ENCODE results near the gene ZBTB34. TPM values are rescaled to one million over a fixed set of nuclear protein-coding genes. Genes with fewer than 3 reads are reported as not detected.

ZBTB34 gene
- total RNA-seq, 1 experiment from 2014 or later, result 15.8 TPM

DNA sequence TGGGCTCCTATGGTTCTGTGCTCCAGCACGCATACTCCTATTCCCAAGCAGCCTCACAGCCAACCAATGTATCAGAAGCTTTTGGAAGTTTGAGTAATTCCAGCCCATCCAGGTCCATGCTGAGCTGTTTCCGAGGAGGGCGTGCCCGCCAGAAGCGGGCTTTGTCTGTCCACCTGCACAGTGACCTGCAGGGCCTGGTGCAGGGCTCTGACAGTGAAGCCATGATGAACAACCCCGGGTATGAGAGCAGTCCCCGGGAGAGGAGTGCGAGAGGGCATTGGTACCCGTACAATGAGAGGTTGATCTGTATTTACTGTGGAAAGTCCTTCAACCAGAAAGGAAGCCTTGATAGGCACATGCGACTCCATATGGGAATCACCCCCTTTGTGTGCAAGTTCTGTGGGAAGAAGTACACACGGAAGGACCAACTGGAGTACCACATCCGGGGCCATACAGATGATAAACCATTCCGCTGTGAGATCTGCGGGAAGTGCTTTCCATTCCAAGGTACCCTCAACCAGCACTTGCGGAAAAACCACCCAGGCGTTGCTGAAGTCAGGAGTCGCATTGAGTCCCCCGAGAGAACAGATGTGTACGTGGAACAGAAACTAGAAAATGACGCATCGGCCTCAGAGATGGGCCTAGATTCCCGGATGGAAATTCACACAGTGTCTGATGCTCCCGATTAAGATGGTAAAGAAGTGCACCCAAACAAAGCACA is 19.9 kb downstream of the ZBTB34 start:
- TF ChIP-seq, protein P1, sequence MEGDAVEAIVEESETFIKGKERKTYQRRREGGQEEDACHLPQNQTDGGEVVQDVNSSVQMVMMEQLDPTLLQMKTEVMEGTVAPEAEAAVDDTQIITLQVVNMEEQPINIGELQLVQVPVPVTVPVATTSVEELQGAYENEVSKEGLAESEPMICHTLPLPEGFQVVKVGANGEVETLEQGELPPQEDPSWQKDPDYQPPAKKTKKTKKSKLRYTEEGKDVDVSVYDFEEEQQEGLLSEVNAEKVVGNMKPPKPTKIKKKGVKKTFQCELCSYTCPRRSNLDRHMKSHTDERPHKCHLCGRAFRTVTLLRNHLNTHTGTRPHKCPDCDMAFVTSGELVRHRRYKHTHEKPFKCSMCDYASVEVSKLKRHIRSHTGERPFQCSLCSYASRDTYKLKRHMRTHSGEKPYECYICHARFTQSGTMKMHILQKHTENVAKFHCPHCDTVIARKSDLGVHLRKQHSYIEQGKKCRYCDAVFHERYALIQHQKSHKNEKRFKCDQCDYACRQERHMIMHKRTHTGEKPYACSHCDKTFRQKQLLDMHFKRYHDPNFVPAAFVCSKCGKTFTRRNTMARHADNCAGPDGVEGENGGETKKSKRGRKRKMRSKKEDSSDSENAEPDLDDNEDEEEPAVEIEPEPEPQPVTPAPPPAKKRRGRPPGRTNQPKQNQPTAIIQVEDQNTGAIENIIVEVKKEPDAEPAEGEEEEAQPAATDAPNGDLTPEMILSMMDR (conservative IDR thresholded peaks at IDR 0.05), result no peak
- Histone ChIP-seq H3K18ac (ENCODE audit: insufficient read length, low read depth, low read length) (no peak overlapping the region), H3K79me1 (ENCODE audit: insufficient read depth, low read depth, low read length, poor library complexity, severe bottlenecking) (peaks cover 2% of the 10 kb centered on the region), H3K23ac (ENCODE audit: insufficient read length, low read depth, low read length) (no peak overlapping the region), H4K8ac (replicated peaks; ENCODE audit: insufficient read length, low read depth, low read length) (no peak overlapping the region), H3K4me2 (ENCODE audit: insufficient read depth, insufficient read length, low read length) (no peak overlapping the region), H2BK15ac (ENCODE audit: low read depth, low read length) (no peak overlapping the region), H3K14ac (ENCODE audit: insufficient read depth, low read length) (no peak overlapping the region), H2BK12ac (ENCODE audit: insufficient read length, low read depth, low read length) (no peak overlapping the region), H3T11ph (ENCODE audit: low read length) (no peak overlapping the region), H2AK5ac (ENCODE audit: insufficient read length, low read length) (no peak overlapping the region), H3K27ac (ENCODE audit: insufficient read length, low read depth, low read length) (no peak overlapping the region), H3K9ac (ENCODE audit: extremely low read depth, insufficient read length, low read length) (no peak overlapping the region), H3K4ac (ENCODE audit: low read depth, low read length) (no peak overlapping the region), H4K5ac (ENCODE audit: insufficient read length, low read depth, low read length) (no peak overlapping the region), H4K20me1 (ENCODE audit: control insufficient read depth, insufficient read depth, insufficient read length) (no peaks in the 10 kb centered on the region), H3K4me1 (ENCODE audit: insufficient read depth, low read length) (no peaks in the 10 kb centered on the region), H2BK5ac (ENCODE audit: insufficient read length, low read length) (no peak overlapping the region), H3K23me2 (ENCODE audit: insufficient read length, low read depth, low read length, poor library complexity, severe bottlenecking) (no peaks in the 10 kb centered on the region), H3K56ac (ENCODE audit: insufficient read length, low read depth, low read length) (no peak overlapping the region), H2BK120ac (ENCODE audit: low read depth, low read length, poor library complexity, severe bottlenecking) (no peak overlapping the region), H2AFZ (ENCODE audit: low read length) (no peak overlapping the region), H3K27me3 (ENCODE audit: insufficient read depth, low read length) (no peaks in the 10 kb centered on the region), H4K91ac (ENCODE audit: insufficient read length, low read depth, low read length) (no peak overlapping the region), H3K9me3 (ENCODE audit: control insufficient read depth, low read depth, low read length) (no peaks in the 10 kb centered on the region), H3K79me2 (ENCODE audit: insufficient read depth, low read length) (no peaks in the 10 kb centered on the region), H2BK20ac (ENCODE audit: low read depth, low read length, poor library complexity, severe bottlenecking) (no peak overlapping the region)
- peaks cover 8 to 9% of the 10 kb centered on the region in 2 experiments for H3K9me3 Mint-ChIP-seq
- no peak for DNase-seq
- no CpG with 5 or more reads among the region's 23 CpGs for WGBS (ENCODE audit: extremely low coverage, insufficient read length, low lambda C conversion rate)
- peak overlapping the region in 1 of 3 experiments; percentile 26; a peak in 1 of 7 replicates for H3K27ac Mint-ChIP-seq
- H3K27me3 Mint-ChIP-seq (ENCODE audit: low read depth), result no peaks in the 10 kb centered on the region; the same call in 1 of the 2 replicates
- H3K4me3 Mint-ChIP-seq, result no peak overlapping the region
- H3K4me1 Mint-ChIP-seq, result peaks cover 0 to 8% of the 10 kb centered on the region in 2 experiments; a peak in 2 of 4 replicates
- peaks cover 18 to 23% (median 22%) of the 10 kb centered on the region in 3 experiments for H3K36me3 Mint-ChIP-seq (ENCODE audit: insufficient read depth in 1 of 3, low read depth in 3 of 3)
